GM12878 (cell line): Measurements from ENCODE around the gene SQSTM1. TPM values are rescaled to one million over a fixed set of nuclear protein-coding genes. Genes with fewer than 3 reads are reported as not detected.

ENCODE experiments used
- BHLHE40 ChIP-seq, 2 experiments: fragments of 450-650 bp in 1 of 2; IDR thresholded peaks; 2 replicates each; pipeline ENCODE4 v1.6.1; 2011 to 2017; ENCODE audit warnings: low read depth in 2 of 2, borderline replicate concordance in 1 of 2, improper control_type of control experiment in 1 of 2, low read length in 1 of 2, mild to moderate bottlenecking in 1 of 2
- ELK1 ChIP-seq: IDR thresholded peaks from 2 replicates; pipeline ENCODE4 v1.6.1; 2012; ENCODE audit warnings: low read depth, low read length, improper control_type of control experiment
- ESRRA ChIP-seq: IDR thresholded peaks from 2 replicates; pipeline ENCODE4 v1.6.1; 2012; ENCODE audit warnings: mild to moderate bottlenecking, low read length, improper control_type of control experiment
- ETV6 ChIP-seq, 2 experiments: fragments of 450-650 bp in 1 of 2; IDR thresholded peaks in 1 of 2; conservative IDR thresholded peaks in 1 of 2; 2 replicates each; pipeline ENCODE4 v1.6.1; 2014; ENCODE audit warnings: antibody characterized with exemption in 1 of 2, borderline replicate concordance in 1 of 2, low read depth in 1 of 2, mild to moderate bottlenecking in 1 of 2, moderate library complexity in 1 of 2
- IKZF1 ChIP-seq: fragments of 450-650 bp; conservative IDR thresholded peaks from 2 replicates; pipeline ENCODE4 v1.6.1; 2017; ENCODE audit warnings: antibody characterized with exemption, mild to moderate bottlenecking
- KDM1A ChIP-seq: fragments of 200-600 bp; sonication (generic); IDR thresholded peaks from 2 replicates; pipeline ENCODE4 v1.6.1; 2016; ENCODE audit warnings: borderline replicate concordance
- MTA3 ChIP-seq: IDR thresholded peaks from 2 replicates; pipeline ENCODE4 v1.6.1; 2012; ENCODE audit warnings: low read length, inconsistent platforms, borderline replicate concordance
- NFYB ChIP-seq: IDR thresholded peaks from 2 replicates; pipeline ENCODE4 v1.6.1; 2011; ENCODE audit warnings: low read depth, mild to moderate bottlenecking, low read length, improper control_type of control experiment, moderate library complexity; ENCODE audit not compliant: insufficient read depth
- PAX8 ChIP-seq: fragments of 450-650 bp; IDR thresholded peaks from 2 replicates; pipeline ENCODE4 v1.6.1; 2017; ENCODE audit warnings: mild to moderate bottlenecking, moderate library complexity
- PML ChIP-seq: IDR thresholded peaks from 2 replicates; pipeline ENCODE4 v1.6.1; 2012; ENCODE audit warnings: low read length, inconsistent platforms
- RUNX3 ChIP-seq: IDR thresholded peaks from 2 replicates; pipeline ENCODE4 v1.6.1; 2012; ENCODE audit warnings: low read length, inconsistent platforms
- STAT3 ChIP-seq: IDR thresholded peaks from 2 replicates; pipeline ENCODE4 v1.6.1; 2011; ENCODE audit warnings: low read depth, low read length, improper control_type of control experiment
- TARDBP ChIP-seq: IDR thresholded peaks from 2 replicates; pipeline ENCODE4 v1.6.1; 2016; ENCODE audit warnings: borderline replicate concordance
- ZNF24 ChIP-seq: fragments of 450-650 bp; IDR thresholded peaks from 2 replicates; pipeline ENCODE4 v1.6.1; 2017; ENCODE audit warnings: antibody characterized with exemption, mild to moderate bottlenecking
- polyA plus RNA-seq, 11 experiments: library from polyadenylated mRNA; depleted of rRNA in 4 of 11; unstranded in 6 of 11; stranded (reverse) in 5 of 11; fragments of >200 nt; fragmentation: Nextera tagmentation in 4 of 11; fragmentation: Illumina TruSeq in 1 of 11; extraction: Ambion mirVana in 4 of 11; extraction: Trizol in 1 of 11; gene quantifications; 1 replicate in 1 of 11; 2 replicates in 10 of 11; pipeline versions ENCODE4 v1.2.1 to v1.2.3, GENCODE V29; 2011 to 2016; ENCODE audit warnings: inconsistent platforms in 2 of 11, missing spikeins in 2 of 11, low read depth in 1 of 11
- total RNA-seq, 4 experiments: library from RNA; depleted of rRNA in 3 of 4; stranded (reverse); fragments of >200 nt in 3 of 4; fragmentation: Illumina TruSeq in 1 of 4; extraction: Trizol in 1 of 4; gene quantifications; 2 replicates each; pipeline versions ENCODE4 v1.2.1 to v1.2.3, GENCODE V29; 2013 to 2021
- TF ChIP-seq, protein P1 (sequence below): fragments of 450-650 bp; conservative IDR thresholded peaks from 2 replicates; pipeline ENCODE4 v1.6.1; 2017; ENCODE audit warnings: mild to moderate bottlenecking, moderate library complexity

Gene SQSTM1
- total and polyA plus RNA-seq, 10 of the 15 experiments (the other 5 are each of a cell fraction or from before 2014, with no cell fraction given), result 6.3 to 138 (median 62.1) TPM

DNA sequence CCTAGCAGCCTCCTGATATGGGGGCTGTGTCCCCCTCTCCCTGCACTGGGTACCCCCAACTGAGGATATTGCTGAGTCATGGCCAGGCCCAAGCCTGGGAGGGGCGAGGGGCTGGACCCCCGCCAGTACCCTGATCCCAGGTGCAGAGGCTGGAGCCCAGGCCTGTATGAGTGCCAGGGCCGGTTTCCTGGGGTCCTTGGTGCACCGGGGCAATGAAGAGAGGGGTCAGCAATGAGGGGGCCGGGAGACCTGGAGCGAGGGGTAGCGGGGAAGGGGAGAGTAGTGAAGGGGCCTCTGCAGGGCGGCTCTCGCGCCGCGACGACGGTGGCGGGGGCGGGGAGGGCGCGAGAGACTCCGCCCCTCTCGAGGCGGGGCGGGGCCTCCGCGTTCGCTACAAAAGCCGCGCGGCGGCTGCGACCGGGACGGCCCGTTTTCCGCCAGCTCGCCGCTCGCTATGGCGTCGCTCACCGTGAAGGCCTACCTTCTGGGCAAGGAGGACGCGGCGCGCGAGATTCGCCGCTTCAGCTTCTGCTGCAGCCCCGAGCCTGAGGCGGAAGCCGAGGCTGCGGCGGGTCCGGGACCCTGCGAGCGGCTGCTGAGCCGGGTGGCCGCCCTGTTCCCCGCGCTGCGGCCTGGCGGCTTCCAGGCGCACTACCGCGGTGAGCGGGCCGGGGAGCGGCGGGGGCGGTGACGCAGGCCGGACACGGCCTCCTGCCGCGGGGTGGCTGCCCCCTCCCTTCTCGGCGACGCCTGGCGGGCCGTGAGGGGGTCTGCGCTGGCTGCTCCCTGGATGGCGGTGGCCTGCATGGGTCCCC lies at the start of gene SQSTM1 (continued):
- TF ChIP-seq, protein P1, sequence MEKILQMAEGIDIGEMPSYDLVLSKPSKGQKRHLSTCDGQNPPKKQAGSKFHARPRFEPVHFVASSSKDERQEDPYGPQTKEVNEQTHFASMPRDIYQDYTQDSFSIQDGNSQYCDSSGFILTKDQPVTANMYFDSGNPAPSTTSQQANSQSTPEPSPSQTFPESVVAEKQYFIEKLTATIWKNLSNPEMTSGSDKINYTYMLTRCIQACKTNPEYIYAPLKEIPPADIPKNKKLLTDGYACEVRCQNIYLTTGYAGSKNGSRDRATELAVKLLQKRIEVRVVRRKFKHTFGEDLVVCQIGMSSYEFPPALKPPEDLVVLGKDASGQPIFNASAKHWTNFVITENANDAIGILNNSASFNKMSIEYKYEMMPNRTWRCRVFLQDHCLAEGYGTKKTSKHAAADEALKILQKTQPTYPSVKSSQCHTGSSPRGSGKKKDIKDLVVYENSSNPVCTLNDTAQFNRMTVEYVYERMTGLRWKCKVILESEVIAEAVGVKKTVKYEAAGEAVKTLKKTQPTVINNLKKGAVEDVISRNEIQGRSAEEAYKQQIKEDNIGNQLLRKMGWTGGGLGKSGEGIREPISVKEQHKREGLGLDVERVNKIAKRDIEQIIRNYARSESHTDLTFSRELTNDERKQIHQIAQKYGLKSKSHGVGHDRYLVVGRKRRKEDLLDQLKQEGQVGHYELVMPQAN, result peak; percentile 74
- TF ChIP-seq NFYB (no peak), KDM1A (no peak), ZNF24 (no peak), PAX8 (no peak), MTA3 (no peak), BHLHE40 (IDR thresholded peaks at IDR 0.05; ENCODE audit: borderline replicate concordance in 1 of 2, low read depth in 2 of 2, low read length in 1 of 2) (peak in 1 of 2 experiments; percentile 64; a peak in 2 of 4 replicates), STAT3 (no peak), ETV6 (conservative IDR thresholded peaks at IDR 0.05 in 1 of 2, IDR thresholded peaks at IDR 0.05 in 1 of 2; ENCODE audit: borderline replicate concordance in 1 of 2, low read depth in 1 of 2) (no peak), ESRRA (no peak; the same call in 1 of the 2 replicates), RUNX3 (peak; percentile 47; the same call in 1 of the 2 replicates), PML (peak; percentile 97), ELK1 (no peak; the same call in 1 of the 2 replicates), TARDBP (no peak), IKZF1 (peak; percentile 76)
